Activated CD4-positive, CD25-positive, alpha-beta regulatory T cell treated with anti-CD3 and anti-CD28 coated beads, Interleukin-2, amount 50 U/mL, for 72 hours (primary cell): ENCODE data around the gene SUSD6.
A peak's percentile ranks its signal among the peaks of the same experiment; 100 is the strongest.

Source experiments
- DNase-seq: peaks from one replicate; pipeline ENCODE4 v3.0.0; 2021

The SUSD6 gene, protein sequence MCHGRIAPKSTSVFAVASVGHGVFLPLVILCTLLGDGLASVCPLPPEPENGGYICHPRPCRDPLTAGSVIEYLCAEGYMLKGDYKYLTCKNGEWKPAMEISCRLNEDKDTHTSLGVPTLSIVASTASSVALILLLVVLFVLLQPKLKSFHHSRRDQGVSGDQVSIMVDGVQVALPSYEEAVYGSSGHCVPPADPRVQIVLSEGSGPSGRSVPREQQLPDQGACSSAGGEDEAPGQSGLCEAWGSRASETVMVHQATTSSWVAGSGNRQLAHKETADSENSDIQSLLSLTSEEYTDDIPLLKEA

DNA sequence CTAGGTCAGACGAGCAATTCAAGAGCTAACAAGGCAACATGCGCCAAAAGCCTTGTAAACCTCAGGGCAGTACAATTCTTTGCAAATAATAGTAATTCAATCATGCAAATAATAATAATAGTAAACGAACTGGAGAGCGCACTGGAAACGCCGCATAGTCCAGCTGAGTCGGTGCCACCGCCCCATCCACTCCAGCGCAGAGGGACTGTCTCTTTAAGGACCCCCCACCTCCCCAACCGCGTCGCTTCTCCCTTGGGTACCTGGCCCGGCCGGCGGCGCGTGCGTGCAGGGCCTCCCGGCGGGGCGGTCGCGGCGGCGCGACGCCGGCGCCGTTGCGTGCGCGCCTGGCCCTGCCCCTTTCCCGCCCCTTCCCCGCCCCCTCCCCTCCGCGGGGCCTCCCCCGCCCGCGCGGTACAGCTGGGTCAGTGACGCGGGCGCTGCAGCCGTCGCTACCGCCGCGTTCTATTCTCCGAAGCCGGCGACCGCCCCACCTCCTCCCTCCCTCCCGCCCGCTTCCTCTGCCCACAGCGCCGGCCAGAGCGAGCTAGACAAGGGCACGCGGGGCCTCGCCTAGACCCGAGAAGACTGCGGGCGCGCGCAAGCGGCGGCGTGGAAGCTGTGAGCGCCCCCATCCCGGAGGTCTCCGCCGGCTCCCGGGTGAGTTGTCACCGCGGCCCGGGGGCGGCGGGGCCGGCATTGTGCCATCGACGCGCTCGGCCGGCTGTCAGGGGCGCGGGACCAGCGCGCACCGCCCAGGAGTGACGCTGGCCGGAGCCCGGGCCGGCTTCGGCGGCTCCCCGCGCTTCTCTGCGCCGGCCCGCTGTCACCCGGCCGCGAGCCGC is at the start of gene SUSD6:
SUSD6 (plus strand) TSS at position 425 of the 842 bp plus-strand sequence. CDS start 46,997 bp downstream, outside the sequence.
- peak; percentile 84 for DNase-seq

DNA sequence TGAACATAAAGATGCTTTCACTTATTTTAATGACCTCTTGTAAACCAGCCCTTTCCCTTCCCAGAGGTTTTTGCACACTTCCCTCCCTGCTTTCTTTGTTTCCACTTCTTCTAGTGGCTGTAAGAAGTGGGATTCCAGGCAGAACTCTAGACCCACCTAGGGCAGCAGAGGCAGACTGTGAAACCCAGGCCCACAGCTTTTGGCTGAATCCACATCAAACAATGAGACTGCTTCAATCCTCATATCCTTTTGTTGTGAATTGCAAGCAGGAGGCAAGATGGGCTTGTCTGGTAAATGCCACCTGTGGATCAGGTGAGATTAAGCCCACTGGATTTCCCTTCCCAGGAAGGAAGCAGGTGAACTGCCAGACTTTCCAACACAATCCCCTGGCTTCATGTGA is 49.5 kb upstream of the SUSD6 start:
- DNase-seq: no peak

DNA sequence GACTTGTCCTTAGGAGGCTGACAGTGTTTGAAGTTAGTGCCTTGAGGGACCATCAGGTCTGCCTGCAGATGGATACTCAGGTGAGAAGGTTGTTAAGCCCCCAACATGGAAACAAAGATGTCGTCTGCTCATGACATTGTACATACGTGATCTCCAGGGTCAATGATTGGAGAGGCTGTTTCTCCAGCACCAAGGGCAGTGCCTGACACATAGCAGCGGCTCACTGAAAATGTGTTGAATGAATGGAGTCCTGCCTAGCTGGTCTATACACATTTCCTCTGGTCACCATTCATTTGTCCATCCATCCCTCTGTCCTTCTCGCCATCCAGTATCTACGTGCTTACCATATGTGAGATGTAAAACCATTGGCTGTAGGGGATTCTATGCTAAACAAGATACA is 43.8 kb upstream of the SUSD6 start:
- DNase-seq: no peak

DNA sequence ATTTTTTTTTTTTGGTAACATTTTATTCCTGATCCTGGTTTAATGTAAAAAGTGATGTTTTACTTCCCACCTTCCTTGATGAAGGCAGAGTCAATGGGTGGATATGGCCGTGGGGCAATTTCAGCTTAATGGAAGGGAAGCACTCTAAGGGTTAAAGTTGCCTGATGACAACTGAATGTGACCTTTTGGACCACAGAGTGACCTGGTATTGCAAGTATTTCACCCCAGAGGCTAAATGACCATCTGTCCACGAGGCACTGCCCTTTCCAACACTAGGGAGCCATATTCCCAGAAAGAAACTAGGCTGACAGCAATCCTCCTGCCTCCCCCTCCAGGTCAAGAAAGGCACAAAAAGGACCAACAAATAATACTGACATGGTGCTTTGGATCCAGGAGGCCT is 41.5 kb upstream of the SUSD6 start:
- no peak for DNase-seq

DNA sequence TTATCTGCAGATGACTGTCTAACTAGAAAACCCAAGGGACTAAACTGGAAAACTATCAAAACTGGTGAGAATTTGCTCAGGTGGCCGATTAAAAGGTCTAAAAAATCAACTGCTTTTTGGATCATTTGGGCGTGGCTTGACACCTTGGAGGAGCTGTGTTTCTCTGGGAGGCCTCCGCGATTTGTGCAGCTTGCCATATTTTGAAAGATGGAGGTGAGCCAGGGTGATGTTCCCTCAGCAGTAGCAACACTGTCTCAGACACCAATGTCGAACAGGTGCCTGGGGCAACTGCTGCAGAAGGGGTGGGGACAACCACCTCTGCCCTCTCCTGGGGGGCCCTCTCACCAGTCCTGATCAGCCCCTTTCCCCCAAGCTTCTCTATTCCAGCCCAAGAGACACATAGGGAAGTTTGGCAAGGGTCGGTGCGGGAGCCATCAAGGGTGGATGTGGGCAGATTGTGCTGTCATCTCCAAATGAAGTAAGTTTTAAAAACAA is 40.5 kb upstream of the SUSD6 start:
- DNase-seq: no peak

DNA sequence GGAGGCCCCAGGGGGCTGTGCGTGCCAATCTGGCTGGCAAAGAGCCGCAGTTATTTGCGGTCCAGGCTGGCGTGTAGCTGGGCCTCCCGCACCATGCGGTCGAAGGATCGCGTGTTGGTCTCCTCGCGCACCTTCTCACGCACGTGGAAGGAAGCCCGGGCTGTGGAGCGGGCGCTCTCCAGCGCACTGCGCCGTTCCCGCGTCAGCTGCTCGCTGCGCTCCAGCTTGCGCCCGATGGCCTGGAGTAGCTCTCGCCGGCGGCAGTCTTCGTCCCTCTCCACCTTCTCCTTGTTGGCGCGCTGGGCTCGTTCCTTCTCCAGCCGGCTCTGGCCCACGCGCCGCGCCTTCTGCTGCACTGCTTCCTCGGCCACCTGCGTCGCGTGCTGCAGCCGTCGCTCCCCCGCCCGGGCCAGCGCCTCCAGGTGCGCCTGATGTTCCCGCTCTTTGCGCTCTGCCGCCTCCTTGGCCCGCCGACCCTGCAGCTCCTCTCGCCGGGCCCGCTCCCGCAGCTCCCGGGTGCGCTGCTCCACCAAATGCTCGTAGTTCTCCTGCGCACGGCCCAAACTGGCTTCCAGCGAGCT is 39.9 kb upstream of the SUSD6 start:
- DNase-seq: no peak

DNA sequence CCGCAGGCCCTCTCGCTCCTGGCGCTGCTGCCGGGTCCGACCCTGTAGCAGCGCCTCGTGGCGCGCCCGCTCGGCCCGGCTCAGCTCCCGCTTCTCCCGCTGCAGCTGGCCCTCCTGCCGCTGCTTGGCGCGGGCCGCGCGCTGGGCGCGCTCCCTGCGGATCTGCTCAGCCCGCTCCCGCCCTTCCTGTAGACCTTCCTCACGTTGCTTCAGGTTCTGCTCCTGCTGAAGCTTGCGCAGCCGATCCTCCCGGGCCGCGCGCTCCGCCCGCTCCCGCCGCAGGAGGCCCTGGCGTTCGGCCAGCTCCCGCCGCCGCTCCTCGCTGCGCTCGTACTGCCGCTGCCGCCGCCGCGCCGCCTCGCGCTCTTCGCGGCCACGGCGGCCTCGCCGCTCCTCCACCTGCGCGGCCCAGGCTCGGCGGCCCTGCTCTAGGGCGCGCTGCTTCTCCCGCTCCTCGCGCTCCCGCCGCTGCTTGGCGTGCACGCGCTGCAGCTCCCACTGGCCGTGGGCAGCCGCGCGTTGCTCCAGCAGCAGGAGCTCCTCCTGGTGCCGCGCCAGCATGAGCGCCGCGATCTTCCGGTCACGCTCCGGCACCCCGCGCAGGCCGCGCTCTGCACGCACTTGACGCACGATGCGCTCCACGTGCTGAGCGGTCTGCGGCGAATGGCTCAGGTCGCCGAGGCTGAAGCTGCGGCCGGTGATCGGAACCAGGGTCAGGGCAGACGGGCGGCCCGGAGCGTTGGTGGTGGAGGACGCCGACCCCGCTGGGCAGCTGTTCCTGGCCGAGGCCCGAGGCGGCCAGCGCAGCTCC is 39.2 kb upstream of the SUSD6 start:
- DNase-seq: no peak

DNA sequence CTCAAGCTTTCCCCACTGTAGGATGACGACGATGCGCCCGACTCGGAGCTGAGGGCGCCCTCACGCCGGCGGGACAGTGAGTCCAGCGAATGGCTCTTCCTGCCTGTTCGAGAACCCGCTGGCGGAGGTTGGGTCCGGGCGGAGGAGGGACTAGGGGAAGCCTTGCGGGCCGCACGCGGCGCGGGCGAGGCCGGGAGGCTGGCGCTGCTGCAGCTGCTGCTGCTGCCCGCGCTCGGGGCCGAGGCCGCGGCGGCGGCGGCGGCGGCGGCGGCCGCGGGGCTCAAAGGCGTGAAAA is 38.6 kb upstream of the SUSD6 start:
- no peak for DNase-seq

DNA sequence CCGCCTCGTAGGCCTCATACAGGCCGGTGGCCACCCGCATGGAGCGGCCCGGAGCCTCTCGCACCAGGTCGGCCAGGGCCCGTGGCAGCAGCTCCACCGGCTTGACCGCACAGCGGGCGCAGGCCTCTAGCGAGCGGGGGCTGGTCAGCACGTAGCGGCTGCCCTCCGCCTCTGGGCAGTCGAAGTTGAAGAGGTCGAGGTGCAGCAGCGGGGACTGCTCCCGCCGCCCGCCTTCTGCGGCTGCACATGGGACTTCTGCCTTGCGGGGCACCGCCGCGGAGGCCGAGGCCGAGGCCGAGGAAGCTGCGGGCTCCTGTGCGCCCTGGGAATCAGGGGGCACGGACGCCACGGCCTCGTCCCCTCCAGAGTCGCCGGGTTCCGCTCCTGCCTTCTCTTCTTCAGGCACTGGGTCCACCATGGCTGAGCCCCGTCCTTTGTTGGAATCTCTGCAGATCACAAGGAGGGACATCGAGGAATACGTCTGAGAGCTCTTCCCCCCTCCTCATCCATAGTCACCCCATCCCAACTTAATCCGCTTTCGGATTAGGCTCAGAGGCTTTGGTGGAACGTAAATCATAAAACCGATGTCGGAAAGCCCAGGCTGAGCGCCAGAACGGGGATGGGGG is 38.1 kb upstream of the SUSD6 start:
- DNase-seq: peak; percentile 30

DNA sequence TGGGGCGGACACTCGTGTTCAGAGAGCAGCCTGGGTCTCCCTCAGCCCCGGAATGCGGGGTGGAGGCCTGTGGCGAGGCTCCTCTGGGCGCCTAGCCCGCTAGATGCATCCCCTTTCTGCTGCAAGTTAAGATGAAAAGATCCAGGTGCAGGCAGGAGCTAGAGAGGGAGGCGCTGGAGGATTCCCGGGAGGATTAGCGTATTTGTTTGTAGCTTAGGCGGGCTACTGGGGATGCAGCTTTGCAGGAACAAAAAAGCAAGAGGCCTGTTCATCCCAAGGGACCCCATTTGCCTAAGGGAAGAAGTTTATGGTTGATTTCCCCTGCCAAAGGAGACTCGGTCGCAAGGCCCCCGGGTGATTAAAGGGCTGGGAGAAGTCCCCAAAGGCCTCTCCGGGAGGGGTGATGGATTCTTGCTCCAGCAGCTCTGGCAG is 37.5 kb upstream of the SUSD6 start:
- DNase-seq: no peak

DNA sequence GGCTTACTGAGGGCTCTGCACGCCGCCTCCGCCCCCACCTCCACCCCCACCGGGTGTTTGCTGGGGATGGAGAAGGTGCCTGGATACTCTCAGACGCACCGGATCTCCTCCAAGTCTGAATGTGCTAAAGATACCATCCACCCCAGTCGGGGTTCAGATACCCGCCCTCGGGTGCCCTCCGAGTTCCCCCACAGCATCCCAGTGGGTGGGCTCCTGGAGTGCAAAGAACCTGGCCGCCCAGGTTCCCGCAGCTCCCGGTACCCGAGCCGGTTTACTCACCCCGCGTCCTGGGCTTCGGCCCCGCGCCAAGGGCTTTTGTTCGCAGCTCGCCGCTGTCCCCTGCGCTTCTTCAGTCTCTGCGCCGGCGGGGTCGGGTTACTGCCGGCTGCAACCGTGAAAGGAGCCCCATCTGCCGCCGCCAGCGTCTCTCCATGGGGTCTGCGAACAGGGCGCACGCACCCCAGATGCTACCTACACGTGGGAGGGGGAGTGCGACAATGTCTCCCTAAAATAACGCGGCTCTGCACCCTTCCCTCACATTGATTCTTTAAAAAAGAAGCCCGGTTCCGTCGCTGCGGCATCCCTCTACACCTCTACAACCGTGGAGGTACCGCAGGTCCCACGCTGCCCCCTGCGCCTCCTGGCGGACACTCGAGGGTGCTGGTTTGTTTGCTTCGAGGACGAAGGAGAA is 37.0 kb upstream of the SUSD6 start, which contains the start of gene CCDC177:
CCDC177 (minus strand) TSS at position 609 of the 691 bp plus-strand sequence. CDS start 1,249 bp downstream, outside the sequence.
- peak; percentile 72 for DNase-seq

DNA sequence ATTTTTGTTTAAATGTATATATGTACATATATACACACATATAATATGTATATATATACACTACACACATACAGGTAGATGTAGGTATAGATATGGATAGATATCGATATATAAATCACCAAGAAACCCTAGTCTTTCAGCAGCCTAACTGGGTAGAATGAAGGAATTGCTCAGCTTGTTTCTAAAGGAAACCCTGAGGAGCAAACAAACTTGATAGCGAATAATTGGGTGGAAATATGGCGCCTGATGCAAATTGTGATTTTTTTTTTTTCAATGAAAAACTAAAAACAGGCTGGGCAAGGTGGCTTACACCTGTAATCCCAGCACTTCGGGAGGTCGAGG is 36.5 kb upstream of the SUSD6 start:
- no peak for DNase-seq

DNA sequence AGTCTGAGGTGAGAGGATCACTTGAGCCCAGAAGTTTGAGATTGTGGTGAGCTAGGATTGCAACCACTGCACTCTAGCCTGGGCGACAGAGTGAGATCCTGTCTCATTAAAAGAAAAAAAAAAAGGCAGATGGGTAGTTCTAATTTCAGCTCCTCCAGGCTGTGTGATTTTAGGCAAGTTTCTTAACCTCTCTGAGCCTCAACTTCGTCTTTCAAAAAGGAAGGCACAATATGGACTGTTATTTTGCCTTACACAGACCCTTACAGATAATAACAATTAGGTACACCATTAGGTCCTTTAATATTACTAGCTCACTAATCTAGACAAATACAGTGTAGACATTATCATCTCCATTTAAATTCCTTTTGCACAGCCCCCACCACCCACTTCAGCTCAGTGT is 31.9 kb upstream of the SUSD6 start:
- DNase-seq: no peak

DNA sequence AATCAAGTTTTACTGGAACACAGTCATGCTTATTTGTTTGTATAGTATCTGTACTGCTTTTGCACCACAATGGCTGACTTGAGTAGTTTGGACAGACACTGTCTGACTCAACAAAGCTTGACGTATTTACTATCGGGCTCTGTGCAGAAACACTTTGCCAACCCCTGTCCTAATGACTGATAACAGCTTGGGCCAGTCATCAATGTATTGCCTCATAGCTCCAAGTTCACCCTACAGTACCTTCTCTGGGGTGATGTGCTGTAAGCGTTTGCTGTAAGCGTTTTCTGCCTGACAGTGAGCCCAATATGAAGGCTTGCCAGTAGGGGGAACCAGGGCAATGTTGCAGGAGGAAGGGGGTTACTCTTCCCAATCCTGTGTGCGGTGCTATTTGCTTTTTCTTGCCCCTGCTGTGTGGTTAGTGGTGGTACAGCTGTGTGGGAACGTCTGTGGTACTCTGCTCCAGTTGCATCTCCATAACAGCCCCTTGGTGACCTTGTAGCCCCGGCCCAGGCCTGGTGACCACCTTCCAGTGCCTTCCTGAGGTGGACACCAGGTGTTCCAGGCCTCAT is 31.3 kb upstream of the SUSD6 start:
- DNase-seq: no peak

DNA sequence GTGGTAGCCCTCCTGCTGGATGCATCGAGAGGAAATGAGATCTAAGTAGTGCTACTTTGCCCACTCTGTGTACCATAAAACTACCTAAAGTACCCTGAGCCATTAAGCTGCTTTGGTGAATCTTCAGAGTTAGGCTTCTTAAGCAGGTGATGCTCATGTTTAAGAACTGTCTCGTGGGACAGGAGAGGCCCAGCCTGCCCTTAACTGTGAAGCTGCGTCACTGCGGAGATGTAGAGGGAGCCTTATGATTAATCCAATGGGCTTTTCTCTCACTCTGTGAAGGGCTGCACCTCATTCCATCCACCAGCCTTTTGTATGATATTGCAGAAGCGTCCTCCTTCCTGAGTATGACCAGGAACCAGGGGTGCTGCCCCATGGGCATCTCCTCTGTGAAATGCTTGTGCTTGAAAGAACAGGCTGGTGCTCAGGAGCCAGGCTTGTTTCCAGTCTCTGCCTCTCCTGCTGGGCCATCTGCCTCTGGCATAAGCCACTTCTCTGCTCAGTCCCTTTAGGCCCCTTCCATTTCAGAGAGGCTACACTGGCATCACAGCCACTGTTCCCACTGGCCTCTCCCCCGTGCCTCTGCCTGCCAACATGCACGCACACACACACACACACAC is 30.0 kb upstream of the SUSD6 start:
- DNase-seq: no peak

DNA sequence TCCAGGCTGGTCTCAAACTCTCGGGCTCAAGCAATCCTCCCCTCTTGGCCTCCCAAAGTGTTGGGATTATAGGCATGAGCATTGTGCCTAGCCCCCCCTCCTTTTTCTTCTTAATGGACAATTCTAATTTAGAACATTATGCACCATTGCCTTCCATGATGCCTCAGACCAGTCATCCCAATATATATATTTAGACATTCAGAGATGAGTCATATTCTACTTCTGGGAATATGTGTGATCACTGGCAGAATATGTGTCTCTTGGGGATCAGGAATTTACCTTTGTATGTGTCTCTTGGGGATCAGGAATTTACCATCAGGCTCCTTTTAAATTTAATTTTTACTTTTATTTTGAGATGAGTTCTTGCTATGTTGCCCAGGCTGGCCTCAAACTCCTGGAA is 29.2 kb upstream of the SUSD6 start:
- DNase-seq: no peak

DNA sequence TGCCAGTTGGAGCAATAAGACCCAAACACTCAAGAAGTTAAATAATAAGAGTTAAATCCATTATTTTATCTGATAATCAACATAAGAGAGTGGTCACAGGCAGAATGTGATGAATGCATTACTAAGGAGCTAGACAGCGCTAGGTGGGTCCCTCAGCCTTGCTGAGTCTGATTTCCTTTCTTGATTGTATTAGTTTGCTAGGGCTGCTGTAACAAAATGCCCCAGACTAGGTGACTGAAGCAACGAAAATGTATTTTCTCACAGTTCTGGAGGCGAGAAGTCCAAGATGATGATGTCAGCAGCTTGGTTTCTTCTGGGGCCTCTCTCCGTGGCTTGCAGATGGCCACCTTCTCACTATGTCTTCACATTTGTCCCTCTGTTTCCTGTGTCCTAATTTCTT is 28.6 kb upstream of the SUSD6 start:
- no peak for DNase-seq

DNA sequence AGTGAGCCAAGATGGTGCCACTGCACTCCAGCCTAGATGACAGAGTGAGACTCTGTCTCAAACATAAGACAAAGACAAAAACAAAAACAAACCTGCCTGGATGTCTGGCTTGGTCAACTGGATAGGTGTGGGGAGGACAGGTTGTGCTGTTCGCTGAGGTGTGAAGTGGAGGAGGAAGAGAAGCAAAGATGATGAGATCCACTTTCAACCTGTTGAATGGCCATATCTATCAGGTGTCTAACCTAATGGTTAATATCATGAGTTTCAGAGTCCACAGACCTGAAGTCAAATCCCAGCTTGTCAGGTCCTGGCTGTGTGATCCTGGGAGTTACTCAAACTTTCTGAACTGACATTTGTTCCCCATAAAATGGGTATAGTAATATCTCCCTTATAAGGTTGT is 27.0 kb upstream of the SUSD6 start:
- no peak for DNase-seq

DNA sequence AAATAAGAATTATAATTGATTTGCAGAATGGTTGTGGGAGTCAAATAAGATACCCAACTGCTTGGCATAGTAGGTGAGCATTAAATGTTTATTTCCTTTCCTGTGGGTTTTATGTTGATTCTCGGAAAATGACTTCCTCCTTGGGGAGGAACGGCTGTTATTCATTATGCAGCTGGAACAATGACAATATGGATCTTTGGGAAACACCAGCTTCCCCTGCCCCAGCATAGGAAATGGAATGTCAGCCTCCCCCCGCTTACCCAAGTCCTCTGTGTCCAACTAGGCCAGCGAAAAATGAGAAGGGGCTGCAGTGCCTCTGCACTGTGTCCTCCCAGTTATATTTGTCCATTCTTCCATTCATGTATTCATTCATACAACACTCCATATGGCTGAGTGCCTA is 25.0 kb upstream of the SUSD6 start:
- DNase-seq: no peak

DNA sequence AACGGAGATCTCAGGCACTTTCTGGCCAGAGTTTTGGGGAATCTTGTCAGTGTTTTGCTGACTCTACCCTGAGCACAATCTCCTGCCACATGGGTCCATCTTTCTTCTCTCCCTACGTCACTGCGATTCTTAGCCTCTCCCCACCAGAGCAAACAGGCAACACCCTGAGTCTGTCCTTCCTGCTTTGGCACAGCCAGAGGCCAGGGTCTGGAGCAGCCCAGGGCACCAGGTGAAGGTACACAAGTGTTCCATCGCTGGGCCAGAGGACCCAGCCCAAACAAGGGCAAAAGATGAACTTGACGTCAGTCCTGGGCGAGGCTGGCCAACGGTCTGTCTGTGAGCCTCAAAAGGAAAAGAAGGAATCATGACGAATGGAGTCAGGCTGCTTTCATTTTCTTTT is 24.0 kb upstream of the SUSD6 start:
- DNase-seq: no peak

DNA sequence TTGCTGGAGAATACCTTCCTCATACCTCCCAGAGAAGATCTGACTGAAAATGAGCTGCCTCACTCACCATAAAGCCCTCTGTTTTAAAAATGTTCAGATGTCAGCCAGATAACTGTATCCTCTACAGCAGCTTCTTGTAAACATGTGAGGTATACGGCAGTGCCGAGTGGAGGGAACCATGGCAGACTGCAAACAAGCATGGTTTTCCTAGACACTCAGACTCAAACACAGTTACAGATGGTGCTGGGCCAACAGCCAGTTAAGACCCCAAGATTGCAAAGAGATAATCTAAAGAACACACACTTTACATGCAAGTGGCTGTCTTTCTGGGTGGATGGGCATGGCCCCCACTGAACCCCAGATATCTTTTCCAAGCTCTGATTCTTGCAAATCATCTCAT is 20.1 kb upstream of the SUSD6 start:
- DNase-seq: no peak
